T-helper 1 cell treated with Interleukin-12 subunit alpha and Interleukin-12 subunit beta and Interleukin-4 antibody, amounts not matched to agents 30 μg/mL and 1 μg/mL, for 36 hours (primary cell): ENCODE measurements around the gene SPTLC2.
A peak's percentile ranks its signal among the peaks of the same experiment; 100 is the strongest.

Experiments used
- H3K27ac Mint-ChIP-seq: one replicate; pipeline ENCODE4 v1.8.0; 2021; ENCODE audit warnings: mild to moderate bottlenecking, mixed read lengths
- H3K27me3 Mint-ChIP-seq: one replicate; pipeline ENCODE4 v1.8.0; 2021; ENCODE audit warnings: low read depth, mixed read lengths
- H3K36me3 Mint-ChIP-seq: one replicate; pipeline ENCODE4 v1.8.0; 2021; ENCODE audit warnings: low read depth, mixed read lengths
- H3K4me1 Mint-ChIP-seq: one replicate; pipeline ENCODE4 v1.8.0; 2021; ENCODE audit warnings: low read depth, mixed read lengths
- H3K4me3 Mint-ChIP-seq: one replicate; pipeline ENCODE4 v1.8.0; 2021; ENCODE audit warnings: mild to moderate bottlenecking, moderate library complexity, mixed read lengths
- H3K9me3 Mint-ChIP-seq: one replicate; pipeline ENCODE4 v1.8.0; 2021; ENCODE audit warnings: mixed read lengths

The SPTLC2 gene

GRCh38 chr14:77503138-77503537 is 113.3 kb downstream of the SPTLC2 start:
- H3K36me3 Mint-ChIP-seq: peaks cover 17% of the 10 kb centered on the region

GRCh38 chr14:77502109-77502782 is 114.2 kb downstream of the SPTLC2 start:
- H3K27me3 Mint-ChIP-seq: peaks cover 35% of the 10 kb centered on the region
- H3K36me3 Mint-ChIP-seq: peaks cover 13% of the 10 kb centered on the region
- peaks cover 5% of the 10 kb centered on the region for H3K9me3 Mint-ChIP-seq
- no peak overlapping the region for H3K4me3 Mint-ChIP-seq
- no peak overlapping the region for H3K27ac Mint-ChIP-seq
- H3K4me1 Mint-ChIP-seq: peaks cover 2% of the 10 kb centered on the region

More at GRCh38 chr14:77503138-77503537, 113.3 kb downstream of the SPTLC2 start:
- peaks cover 5% of the 10 kb centered on the region for H3K9me3 Mint-ChIP-seq
- peaks cover 26% of the 10 kb centered on the region for H3K27me3 Mint-ChIP-seq
- H3K27ac Mint-ChIP-seq: no peak overlapping the region
- no peak overlapping the region for H3K4me3 Mint-ChIP-seq
- H3K4me1 Mint-ChIP-seq: no peaks in the 10 kb centered on the region

GRCh38 chr14:77498984-77499527 is 117.4 kb downstream of the SPTLC2 start:
- no peak overlapping the region for H3K27ac Mint-ChIP-seq
- peaks cover 2% of the 10 kb centered on the region for H3K4me1 Mint-ChIP-seq
- peaks cover 5% of the 10 kb centered on the region for H3K9me3 Mint-ChIP-seq
- peak overlapping the region; percentile 44 for H3K4me3 Mint-ChIP-seq
- H3K36me3 Mint-ChIP-seq: peaks cover 5% of the 10 kb centered on the region
- H3K27me3 Mint-ChIP-seq: peaks cover 52% of the 10 kb centered on the region

- peaks cover 4% of the 10 kb centered on the region for H3K9me3 Mint-ChIP-seq
- H3K27ac Mint-ChIP-seq: no peak within 1 kb of the TSS
- H3K27me3 Mint-ChIP-seq: peaks cover 52% of the 10 kb centered on the region
- H3K4me1 Mint-ChIP-seq: peaks cover 2% of the 10 kb centered on the region
- H3K36me3 Mint-ChIP-seq: peaks cover 5% of the 10 kb centered on the region
- peak within 1 kb of the TSS; percentile 62 for H3K4me3 Mint-ChIP-seq
Measured at GRCh38 chr14:77498120-77498979, 118.1 kb downstream of the SPTLC2 start, which contains the start of gene ISM2. Gene ISM2 (minus strand): TSS chr14:77498816. CDS start chr14:77498793, 23 bp downstream.

- no peak overlapping the region for H3K4me3 Mint-ChIP-seq
- peaks cover 2% of the 10 kb centered on the region for H3K4me1 Mint-ChIP-seq
- H3K27ac Mint-ChIP-seq: no peak overlapping the region
- H3K9me3 Mint-ChIP-seq: no peaks in the 10 kb centered on the region
- H3K36me3 Mint-ChIP-seq: no peaks in the 10 kb centered on the region
- peaks cover 40% of the 10 kb centered on the region for H3K27me3 Mint-ChIP-seq
Measured at GRCh38 chr14:77495334-77495733, 121.1 kb downstream of the SPTLC2 start.

GRCh38 chr14:77491056-77491455 is 125.4 kb downstream of the SPTLC2 start:
- H3K27ac Mint-ChIP-seq: no peak overlapping the region

GRCh38 chr14:77490347-77490986 is 126.0 kb downstream of the SPTLC2 start:
- H3K27ac Mint-ChIP-seq: no peak overlapping the region
- no peaks in the 10 kb centered on the region for H3K9me3 Mint-ChIP-seq
- H3K36me3 Mint-ChIP-seq: no peaks in the 10 kb centered on the region
- peaks cover 6% of the 10 kb centered on the region for H3K27me3 Mint-ChIP-seq
- no peaks in the 10 kb centered on the region for H3K4me1 Mint-ChIP-seq
- no peak overlapping the region for H3K4me3 Mint-ChIP-seq

More at GRCh38 chr14:77491056-77491455, 125.4 kb downstream of the SPTLC2 start:
- no peak overlapping the region for H3K4me3 Mint-ChIP-seq
- H3K9me3 Mint-ChIP-seq: no peaks in the 10 kb centered on the region
- peaks cover 11% of the 10 kb centered on the region for H3K27me3 Mint-ChIP-seq
- H3K4me1 Mint-ChIP-seq: no peaks in the 10 kb centered on the region
- H3K36me3 Mint-ChIP-seq: no peaks in the 10 kb centered on the region

- Mint-ChIP-seq H3K9me3 (no peaks in the 10 kb centered on the region), H3K27me3 (no peaks in the 10 kb centered on the region), H3K4me3 (no peak overlapping the region), H3K4me1 (no peaks in the 10 kb centered on the region), H3K27ac (no peak overlapping the region), H3K36me3 (no peaks in the 10 kb centered on the region)
Measured at GRCh38 chr14:77489041-77489440, 127.4 kb downstream of the SPTLC2 start.

GRCh38 chr14:77488558-77488957 is 127.9 kb downstream of the SPTLC2 start:
- Mint-ChIP-seq H3K9me3 (no peaks in the 10 kb centered on the region), H3K4me3 (no peak overlapping the region), H3K27ac (no peak overlapping the region), H3K27me3 (no peaks in the 10 kb centered on the region), H3K4me1 (no peaks in the 10 kb centered on the region), H3K36me3 (no peaks in the 10 kb centered on the region)

- Mint-ChIP-seq H3K27ac (no peak overlapping the region), H3K4me3 (no peak overlapping the region), H3K9me3 (no peaks in the 10 kb centered on the region)
Measured at GRCh38 chr14:77485901-77486678, 130.3 kb downstream of the SPTLC2 start.

GRCh38 chr14:77485256-77485655 is 131.2 kb downstream of the SPTLC2 start:
- Mint-ChIP-seq H3K4me3 (no peak overlapping the region), H3K27me3 (no peaks in the 10 kb centered on the region), H3K4me1 (no peaks in the 10 kb centered on the region), H3K27ac (no peak overlapping the region), H3K36me3 (no peaks in the 10 kb centered on the region), H3K9me3 (no peaks in the 10 kb centered on the region)

More at GRCh38 chr14:77485901-77486678, 130.3 kb downstream of the SPTLC2 start:
- H3K36me3 Mint-ChIP-seq: no peaks in the 10 kb centered on the region
- H3K27me3 Mint-ChIP-seq: no peaks in the 10 kb centered on the region
- no peaks in the 10 kb centered on the region for H3K4me1 Mint-ChIP-seq

- Mint-ChIP-seq H3K36me3 (no peaks in the 10 kb centered on the region), H3K27me3 (no peaks in the 10 kb centered on the region), H3K4me1 (no peaks in the 10 kb centered on the region), H3K9me3 (no peaks in the 10 kb centered on the region), H3K4me3 (no peak overlapping the region), H3K27ac (no peak overlapping the region)
Measured at GRCh38 chr14:77482422-77482821, 134.0 kb downstream of the SPTLC2 start.

- Mint-ChIP-seq H3K36me3 (no peaks in the 10 kb centered on the region), H3K27me3 (no peaks in the 10 kb centered on the region), H3K9me3 (no peaks in the 10 kb centered on the region), H3K27ac (no peak overlapping the region), H3K4me1 (no peaks in the 10 kb centered on the region), H3K4me3 (no peak overlapping the region)
Measured at GRCh38 chr14:77478796-77479195, 137.6 kb downstream of the SPTLC2 start.

GRCh38 chr14:77478029-77478428 is 138.4 kb downstream of the SPTLC2 start:
- Mint-ChIP-seq H3K27me3 (no peaks in the 10 kb centered on the region), H3K36me3 (no peaks in the 10 kb centered on the region), H3K4me1 (no peaks in the 10 kb centered on the region), H3K27ac (no peak overlapping the region), H3K4me3 (no peak overlapping the region), H3K9me3 (no peaks in the 10 kb centered on the region)
